HUES6 (cell line): ENCODE results near the gene RAD23A.
"Not testable (repeated sequence)": the region's sequence is repeated elsewhere in the genome, so short reads cannot be mapped to it uniquely, and the experiment has no call there.

Experiments used
- H3K27ac ChIP-seq: 2 replicates; pipeline ENCODE4 v1.7.0; 2013; ENCODE audit warnings: low read depth, mild to moderate bottlenecking, low read length, inconsistent platforms
- H3K27me3 ChIP-seq: 2 replicates; pipeline ENCODE4 v1.6.1; 2013; ENCODE audit warnings: low read length; ENCODE audit not compliant: control insufficient read depth, insufficient read depth
- H3K36me3 ChIP-seq: 2 replicates; pipeline ENCODE4 v1.6.1; 2013; ENCODE audit warnings: low read length; ENCODE audit not compliant: control insufficient read depth, insufficient read depth
- H3K4me1 ChIP-seq: 2 replicates; pipeline ENCODE4 v1.6.1; 2013; ENCODE audit warnings: low read length; ENCODE audit not compliant: control insufficient read depth, insufficient read depth
- H3K4me3 ChIP-seq: 2 replicates; pipeline ENCODE4 v1.5.1; 2013; ENCODE audit warnings: low read depth, low read length
- H3K9ac ChIP-seq: one replicate; pipeline ENCODE4 v1.6.1; 2013; ENCODE audit warnings: mild to moderate bottlenecking, low read length
- H3K9me3 ChIP-seq: 2 replicates; pipeline ENCODE4 v1.6.1; 2013; ENCODE audit warnings: low read depth, low read length; ENCODE audit not compliant: control insufficient read depth, insufficient read depth

Gene RAD23A

DNA sequence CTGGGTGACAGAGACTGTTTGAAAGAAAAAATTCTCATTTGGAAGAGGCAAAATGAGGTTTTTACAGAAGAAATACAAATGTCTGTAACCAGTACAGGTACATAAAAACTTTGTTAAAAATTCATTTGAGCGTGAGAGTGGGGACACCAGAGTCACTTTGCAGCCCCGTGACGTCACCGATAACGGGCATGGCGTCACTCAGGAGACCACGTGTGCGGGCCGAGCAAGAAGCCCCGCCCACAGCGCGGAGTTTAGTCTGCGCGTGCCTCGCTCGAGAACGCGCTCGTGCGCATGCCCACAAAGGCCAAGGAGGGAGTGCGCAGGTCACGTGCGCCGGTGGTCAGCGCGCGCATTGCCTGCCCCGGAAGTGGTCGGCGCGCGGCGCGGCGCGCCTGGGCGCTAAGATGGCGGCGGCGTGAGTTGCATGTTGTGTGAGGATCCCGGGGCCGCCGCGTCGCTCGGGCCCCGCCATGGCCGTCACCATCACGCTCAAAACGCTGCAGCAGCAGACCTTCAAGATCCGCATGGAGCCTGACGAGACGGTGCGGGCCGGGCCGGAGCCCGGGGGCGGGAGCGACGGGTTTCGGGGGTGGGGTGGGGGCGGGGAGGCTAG is at the start of gene RAD23A:
Gene RAD23A, plus strand, starts transcription at position 384 of the 613 bp plus-strand sequence. Its CDS starts 87 bp downstream, at position 471.
- H3K36me3 ChIP-seq, result peaks cover 75% of the 10 kb centered on the region
- no peaks in the 10 kb centered on the region for H3K9me3 ChIP-seq
- peak within 1 kb of the TSS; percentile 95 for H3K9ac ChIP-seq
- peak within 1 kb of the TSS; percentile 93 for H3K27ac ChIP-seq
- H3K4me3 ChIP-seq, result peak within 1 kb of the TSS; percentile 80
- H3K4me1 ChIP-seq, result 0 out of 2 replicates have a peak, but pooled peaks cover 4% of the 10 kb centered on the region
- no peaks in the 10 kb centered on the region for H3K27me3 ChIP-seq

DNA sequence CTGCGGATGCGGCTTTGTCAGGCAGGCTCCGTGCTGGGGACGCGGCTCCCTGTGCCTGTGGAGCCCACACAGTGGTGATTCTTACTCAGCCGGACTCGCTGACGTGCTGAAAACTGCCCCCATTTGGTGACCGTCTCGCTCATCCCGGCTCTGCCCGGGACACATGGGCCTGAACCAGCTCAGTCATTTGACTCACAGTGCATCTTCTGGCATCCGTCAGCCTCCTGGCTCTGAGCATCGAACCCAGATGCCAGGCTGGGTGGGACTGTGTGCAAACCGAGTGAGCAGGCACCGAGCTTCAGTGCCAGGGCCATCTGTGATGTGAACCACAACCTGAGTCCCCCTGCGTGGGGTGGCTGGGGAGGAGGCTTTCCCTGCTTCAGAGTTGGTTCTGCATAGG is 49.2 kb upstream of the RAD23A start:
- no peaks in the 10 kb centered on the region for H3K9me3 ChIP-seq
- H3K4me1 ChIP-seq, result peaks cover 6% of the 10 kb centered on the region; the same call in 1 of the 2 replicates
- no peaks in the 10 kb centered on the region for H3K27me3 ChIP-seq
- no peak overlapping the region for H3K9ac ChIP-seq
- H3K27ac ChIP-seq, result no peak overlapping the region
- no peak overlapping the region for H3K4me3 ChIP-seq
- H3K36me3 ChIP-seq, result peaks cover 60% of the 10 kb centered on the region

DNA sequence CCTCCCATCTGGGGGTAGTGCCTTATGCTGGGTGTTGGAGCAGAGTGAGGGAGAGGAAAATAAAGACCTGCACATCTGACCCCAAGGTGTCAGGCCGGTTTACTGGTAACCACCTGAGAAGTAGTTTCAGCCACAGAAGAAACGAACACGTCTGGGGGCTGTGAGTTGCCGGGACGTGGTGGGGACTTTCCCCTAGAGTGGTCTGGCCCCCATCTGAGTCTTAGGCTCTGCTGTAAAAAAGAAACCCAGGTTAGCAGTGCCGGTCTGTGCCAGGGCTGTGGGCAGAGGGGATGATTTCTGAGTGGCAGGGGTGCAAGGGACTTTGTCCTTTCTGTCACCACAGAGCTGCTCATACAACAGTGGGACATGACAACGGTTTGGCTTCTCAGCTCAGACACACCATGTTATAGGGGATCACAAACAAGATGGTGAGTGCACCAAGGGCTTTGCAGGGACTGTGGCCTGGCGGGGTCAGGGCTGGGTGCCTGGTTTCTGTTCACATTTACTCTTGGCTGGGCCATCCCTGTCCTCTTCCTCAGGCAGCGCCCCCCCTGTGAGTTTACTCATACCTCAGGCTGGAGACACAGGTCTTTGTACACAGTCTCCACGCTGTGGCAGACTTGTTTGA is 45.7 kb upstream of the RAD23A start:
- H3K9me3 ChIP-seq, result no peaks in the 10 kb centered on the region
- H3K4me1 ChIP-seq, result no peaks in the 10 kb centered on the region
- H3K9ac ChIP-seq, result no peak overlapping the region
- no peak overlapping the region for H3K27ac ChIP-seq
- H3K4me3 ChIP-seq, result no peak overlapping the region
- no peaks in the 10 kb centered on the region for H3K27me3 ChIP-seq
- peaks cover 47% of the 10 kb centered on the region for H3K36me3 ChIP-seq

DNA sequence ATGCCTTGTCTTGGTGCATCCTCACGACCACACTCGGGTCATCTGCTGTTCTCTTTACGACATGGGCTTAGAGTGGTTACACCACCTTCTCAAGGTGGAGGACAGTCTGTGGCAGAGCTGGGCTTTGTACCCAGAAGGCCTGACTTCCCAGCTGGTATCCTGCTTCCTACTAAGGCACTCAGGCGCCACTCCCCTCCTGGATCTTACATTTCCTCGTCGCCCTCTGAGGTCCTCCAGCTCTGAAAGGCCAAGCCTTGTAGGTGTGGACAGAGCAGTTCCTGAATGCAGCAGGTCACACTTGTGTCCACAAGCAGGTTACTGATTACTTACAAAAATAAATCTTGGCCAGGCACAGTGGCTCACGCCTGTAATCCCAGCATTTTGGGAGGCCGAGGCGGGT is 38.5 kb upstream of the RAD23A start:
- Histone ChIP-seq H3K27ac (no peak overlapping the region), H3K9me3 (no peaks in the 10 kb centered on the region), H3K4me1 (peaks cover under 1% of the 10 kb centered on the region; the same call in 1 of the 2 replicates), H3K9ac (no peak overlapping the region), H3K36me3 (no peaks in the 10 kb centered on the region; the same call in 1 of the 2 replicates), H3K27me3 (no peaks in the 10 kb centered on the region), H3K4me3 (no peak overlapping the region)

DNA sequence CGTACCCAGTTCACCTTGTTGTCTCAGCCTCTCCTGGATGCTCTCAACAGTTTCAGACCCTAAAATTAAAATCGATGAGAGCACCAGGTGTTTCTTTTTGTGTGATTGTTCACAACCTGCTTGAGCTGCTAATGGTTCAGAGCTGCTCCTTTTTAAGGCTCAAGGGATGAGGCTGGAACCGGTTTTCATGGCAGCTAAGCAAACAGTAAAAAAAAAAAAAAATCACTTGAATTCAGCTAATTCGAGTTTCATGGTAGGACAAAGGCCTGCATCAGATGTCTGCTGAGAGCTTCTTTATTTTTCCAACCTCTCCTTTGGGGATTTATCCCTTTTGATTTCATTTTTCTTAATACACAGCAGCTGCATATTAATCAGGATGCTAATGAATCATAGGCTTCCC is 33.1 kb upstream of the RAD23A start:
- Histone ChIP-seq H3K4me3 (peak overlapping the region; percentile 25), H3K27me3 (no peaks in the 10 kb centered on the region), H3K36me3 (no peaks in the 10 kb centered on the region), H3K9me3 (no peaks in the 10 kb centered on the region), H3K4me1 (peaks cover 21% of the 10 kb centered on the region), H3K27ac (peak overlapping the region; percentile 39), H3K9ac (peak overlapping the region; percentile 36)

DNA sequence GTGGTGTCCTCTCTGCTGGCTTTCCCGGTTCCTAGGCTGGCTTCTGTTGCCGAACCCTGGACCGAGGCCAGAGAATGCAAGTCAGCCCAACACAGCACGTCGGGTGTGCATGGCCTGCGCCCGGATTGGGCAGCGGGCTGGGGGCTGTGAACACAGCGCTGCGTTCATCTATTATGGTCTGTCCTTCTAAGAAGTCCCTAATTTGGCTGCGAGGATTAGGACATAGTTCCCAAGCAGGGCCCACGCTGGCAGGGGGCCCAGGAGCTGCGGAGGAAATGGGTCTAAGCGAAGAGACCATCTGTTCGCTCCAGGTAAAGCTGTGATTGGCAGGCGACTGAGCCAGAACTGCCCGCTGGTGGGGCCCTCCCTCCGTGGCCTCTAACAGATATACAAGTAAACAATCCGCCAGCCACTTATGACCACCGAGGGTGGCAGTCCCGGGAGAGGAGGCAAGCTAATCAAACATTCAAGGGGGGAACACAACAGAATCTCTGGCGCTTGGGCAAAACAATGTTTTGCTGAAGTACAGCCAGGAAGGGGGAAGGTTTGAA is 32.6 kb upstream of the RAD23A start:
- Histone ChIP-seq H3K4me1 (peaks cover 21% of the 10 kb centered on the region), H3K36me3 (no peaks in the 10 kb centered on the region), H3K9me3 (no peaks in the 10 kb centered on the region), H3K9ac (peak overlapping the region; percentile 36), H3K27me3 (peaks cover 1% of the 10 kb centered on the region), H3K27ac (peak overlapping the region; percentile 39), H3K4me3 (peak overlapping the region; percentile 25)

DNA sequence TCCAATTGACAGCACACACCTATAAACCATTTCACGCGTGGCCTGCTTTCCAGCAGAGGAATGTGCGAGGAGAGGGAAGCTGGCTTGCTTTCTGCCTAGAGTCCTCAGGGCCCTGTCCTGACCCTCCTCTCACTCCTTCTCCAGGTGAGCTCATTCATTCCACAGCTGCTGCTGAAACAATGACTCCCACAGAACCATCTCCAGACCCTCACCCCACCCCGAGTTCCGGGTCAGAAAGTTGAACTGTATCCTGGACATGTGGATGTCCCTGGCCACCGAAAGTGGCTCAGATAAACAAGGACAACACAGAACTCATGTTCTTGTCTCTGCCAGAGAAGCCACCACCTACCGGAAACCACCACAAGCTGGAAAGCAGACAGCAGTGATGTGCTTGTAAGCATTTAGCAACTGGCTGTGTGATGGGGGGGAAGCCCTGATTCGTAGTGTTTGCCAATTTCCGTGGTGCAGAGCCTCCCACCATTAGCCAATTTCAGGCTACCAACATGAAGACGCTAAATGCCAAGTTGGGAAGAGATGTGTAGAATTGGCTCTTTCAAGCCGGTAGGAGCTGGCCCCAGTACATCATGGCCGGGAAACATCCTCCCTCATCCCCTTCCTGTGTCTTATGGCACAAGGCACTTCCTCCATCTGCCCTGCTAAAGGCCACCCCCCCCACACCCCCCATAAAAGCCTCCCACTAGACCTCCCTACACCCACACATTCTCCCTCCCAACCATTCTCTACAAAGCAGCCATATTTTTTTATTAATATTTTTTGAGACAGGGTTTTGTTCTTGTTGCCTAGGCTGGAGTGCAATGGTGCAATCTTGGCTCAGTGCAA is 31.6 kb upstream of the RAD23A start:
- Histone ChIP-seq H3K4me3 (no peak overlapping the region), H3K27me3 (peaks cover 9% of the 10 kb centered on the region), H3K36me3 (no peaks in the 10 kb centered on the region), H3K9ac (peak overlapping the region; percentile 16), H3K4me1 (peaks cover 21% of the 10 kb centered on the region), H3K9me3 (no peaks in the 10 kb centered on the region), H3K27ac (peak overlapping the region; percentile 39; the same call in 1 of the 2 replicates)

DNA sequence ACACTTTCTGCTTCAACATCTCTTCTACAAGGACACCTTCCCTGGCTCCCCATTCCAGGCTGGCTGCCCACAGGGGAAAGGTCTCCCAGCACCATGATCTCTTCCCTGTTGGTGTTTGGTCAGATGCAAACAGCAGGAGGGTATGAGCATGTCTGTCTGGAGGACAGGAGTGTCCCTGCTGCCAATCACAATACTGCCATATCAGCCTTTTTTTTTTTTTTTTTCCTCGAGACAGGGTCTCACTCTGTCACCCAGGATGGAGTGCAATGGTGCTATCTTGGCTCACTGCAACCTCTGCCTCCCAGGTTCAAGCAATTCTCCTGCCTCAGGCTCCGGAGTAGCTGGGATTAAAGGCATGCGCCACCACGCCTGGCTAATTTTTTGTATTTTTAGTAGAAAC is 29.8 kb upstream of the RAD23A start:
- not testable (repeated sequence) for H3K4me3 ChIP-seq, H3K27ac ChIP-seq, H3K9ac ChIP-seq, H3K36me3 ChIP-seq, H3K27me3 ChIP-seq, H3K9me3 ChIP-seq
- peaks cover 21% of the 10 kb centered on the region for H3K4me1 ChIP-seq

DNA sequence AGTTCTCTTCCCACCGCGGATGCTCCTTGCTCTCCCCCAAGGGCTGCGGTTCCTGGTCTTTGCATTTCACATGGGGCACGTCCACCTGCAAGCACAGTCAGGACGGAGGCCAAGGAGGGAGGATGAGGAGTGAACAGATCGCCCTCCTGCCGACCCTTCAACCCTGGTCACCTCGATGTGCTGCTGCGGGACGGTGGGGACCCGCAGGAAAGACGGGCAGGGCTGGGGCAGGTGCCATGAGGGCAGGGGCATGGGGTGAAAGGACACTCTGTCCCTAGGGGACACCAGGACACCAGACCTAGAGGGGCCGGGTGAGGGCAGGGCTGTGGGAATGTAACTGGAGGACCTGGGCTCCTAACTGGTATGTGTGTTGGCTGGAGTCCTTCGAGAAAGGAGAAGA is 27.4 kb upstream of the RAD23A start:
- Histone ChIP-seq H3K9me3 (no peaks in the 10 kb centered on the region), H3K27me3 (peaks cover 9% of the 10 kb centered on the region), H3K36me3 (peaks cover 10% of the 10 kb centered on the region), H3K27ac (no peak overlapping the region), H3K4me1 (peaks cover 10% of the 10 kb centered on the region), H3K4me3 (no peak overlapping the region), H3K9ac (no peak overlapping the region)

DNA sequence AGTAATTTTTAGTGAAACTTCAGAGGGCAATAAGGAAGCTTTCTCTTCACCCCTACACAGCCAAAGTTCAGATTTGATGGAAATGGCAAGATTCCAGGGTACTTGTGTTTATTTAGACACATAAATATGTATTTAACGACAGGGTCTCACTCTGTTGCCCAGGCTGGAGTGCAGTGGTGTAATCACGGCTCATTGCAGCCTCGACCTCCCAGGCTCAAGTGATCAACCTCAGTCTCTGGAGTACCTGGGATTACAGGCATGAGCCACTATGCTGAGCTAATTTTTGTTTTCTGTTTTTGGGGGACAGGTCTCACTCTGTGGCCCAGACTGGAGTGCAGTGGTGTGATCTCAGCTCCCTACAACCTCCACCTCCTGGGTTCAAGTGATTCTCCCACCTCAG is 24.6 kb upstream of the RAD23A start:
- peaks cover 9% of the 10 kb centered on the region for H3K27me3 ChIP-seq
- H3K4me1 ChIP-seq, result no peaks in the 10 kb centered on the region
- H3K9ac ChIP-seq, result no peak overlapping the region
- no peak overlapping the region for H3K4me3 ChIP-seq
- H3K9me3 ChIP-seq, result no peaks in the 10 kb centered on the region
- H3K36me3 ChIP-seq, result peaks cover 34% of the 10 kb centered on the region
- no peak overlapping the region for H3K27ac ChIP-seq

DNA sequence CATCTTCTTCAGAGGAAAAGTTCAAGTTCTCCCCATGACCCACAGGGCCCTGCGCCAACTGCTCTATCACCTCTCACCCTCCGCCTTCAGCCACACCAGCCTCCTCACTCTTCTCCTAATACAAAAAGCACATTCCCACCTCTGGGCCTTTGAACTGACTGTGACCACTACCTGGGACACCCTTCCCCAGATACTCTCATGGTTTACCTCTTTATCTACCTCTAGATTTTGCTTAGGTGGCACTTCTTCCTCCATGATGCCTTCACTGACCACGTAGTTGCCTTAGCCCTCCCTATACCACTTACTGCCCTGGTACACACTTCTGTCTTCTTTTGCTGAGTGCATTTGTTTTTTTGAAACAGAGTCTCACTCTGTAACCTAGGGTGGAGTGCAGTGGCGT is 22.7 kb upstream of the RAD23A start:
- H3K36me3 ChIP-seq, result peaks cover 49% of the 10 kb centered on the region
- no peak overlapping the region for H3K4me3 ChIP-seq
- H3K9me3 ChIP-seq, result no peaks in the 10 kb centered on the region
- peaks cover 9% of the 10 kb centered on the region for H3K27me3 ChIP-seq
- no peak overlapping the region for H3K27ac ChIP-seq
- no peak overlapping the region for H3K9ac ChIP-seq
- no peaks in the 10 kb centered on the region for H3K4me1 ChIP-seq
